ENCODE data around the gene IGF2R.

Gene IGF2R

DNA sequence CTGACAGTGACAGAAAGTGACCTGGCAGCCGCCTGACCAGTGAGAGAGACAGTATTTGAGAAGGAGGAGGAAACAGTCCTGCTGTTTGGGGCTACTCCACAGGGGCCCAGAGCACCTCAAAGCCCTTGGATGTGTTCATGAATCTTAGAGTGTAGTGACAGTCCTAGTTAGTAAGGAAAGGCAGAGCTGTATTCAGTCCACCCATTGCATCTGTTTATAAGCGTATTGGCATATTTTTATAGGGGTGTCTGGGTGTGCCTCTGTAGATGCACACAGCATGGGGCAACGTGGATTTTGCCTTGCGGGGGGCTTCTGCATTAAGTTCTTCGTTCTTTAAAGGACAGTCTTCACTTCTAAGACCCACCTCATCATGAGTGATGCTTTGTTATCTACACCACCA is 108.1 kb downstream of the IGF2R start:
- TF ChIP-seq, protein P1, sequence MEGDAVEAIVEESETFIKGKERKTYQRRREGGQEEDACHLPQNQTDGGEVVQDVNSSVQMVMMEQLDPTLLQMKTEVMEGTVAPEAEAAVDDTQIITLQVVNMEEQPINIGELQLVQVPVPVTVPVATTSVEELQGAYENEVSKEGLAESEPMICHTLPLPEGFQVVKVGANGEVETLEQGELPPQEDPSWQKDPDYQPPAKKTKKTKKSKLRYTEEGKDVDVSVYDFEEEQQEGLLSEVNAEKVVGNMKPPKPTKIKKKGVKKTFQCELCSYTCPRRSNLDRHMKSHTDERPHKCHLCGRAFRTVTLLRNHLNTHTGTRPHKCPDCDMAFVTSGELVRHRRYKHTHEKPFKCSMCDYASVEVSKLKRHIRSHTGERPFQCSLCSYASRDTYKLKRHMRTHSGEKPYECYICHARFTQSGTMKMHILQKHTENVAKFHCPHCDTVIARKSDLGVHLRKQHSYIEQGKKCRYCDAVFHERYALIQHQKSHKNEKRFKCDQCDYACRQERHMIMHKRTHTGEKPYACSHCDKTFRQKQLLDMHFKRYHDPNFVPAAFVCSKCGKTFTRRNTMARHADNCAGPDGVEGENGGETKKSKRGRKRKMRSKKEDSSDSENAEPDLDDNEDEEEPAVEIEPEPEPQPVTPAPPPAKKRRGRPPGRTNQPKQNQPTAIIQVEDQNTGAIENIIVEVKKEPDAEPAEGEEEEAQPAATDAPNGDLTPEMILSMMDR (IDR thresholded peaks at IDR 0.05; ENCODE audit: low read depth, low read length) = no peak

DNA sequence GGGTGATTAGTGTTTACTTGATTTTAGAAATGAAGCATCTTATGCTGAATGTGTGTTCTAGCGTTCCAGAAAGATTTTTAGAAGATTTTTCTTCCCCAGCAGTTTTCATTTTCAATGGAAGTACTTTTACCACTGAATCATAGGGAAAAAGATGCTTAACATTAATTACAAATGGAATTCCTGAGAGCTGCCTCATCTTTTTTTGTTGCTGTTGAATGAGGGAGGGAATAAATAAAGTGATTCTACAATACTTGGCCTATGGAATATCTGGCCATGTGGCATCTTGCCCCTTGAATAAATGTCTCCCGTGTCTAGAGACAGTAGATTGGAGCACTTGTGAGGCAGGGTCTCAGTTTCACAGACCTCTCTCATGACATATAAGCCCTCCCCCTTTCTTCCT is 108.6 kb downstream of the IGF2R start:
- TF ChIP-seq, protein P1 (IDR thresholded peaks at IDR 0.05; ENCODE audit: low read depth, low read length) = no peak
- H3K4me3 ChIP-seq (ENCODE audit: low read depth, low read length) = no peak overlapping the region

More for the DNA sequence above, 108.1 kb downstream of the IGF2R start:
- H3K4me3 ChIP-seq (ENCODE audit: low read depth, low read length) = no peak overlapping the region

DNA sequence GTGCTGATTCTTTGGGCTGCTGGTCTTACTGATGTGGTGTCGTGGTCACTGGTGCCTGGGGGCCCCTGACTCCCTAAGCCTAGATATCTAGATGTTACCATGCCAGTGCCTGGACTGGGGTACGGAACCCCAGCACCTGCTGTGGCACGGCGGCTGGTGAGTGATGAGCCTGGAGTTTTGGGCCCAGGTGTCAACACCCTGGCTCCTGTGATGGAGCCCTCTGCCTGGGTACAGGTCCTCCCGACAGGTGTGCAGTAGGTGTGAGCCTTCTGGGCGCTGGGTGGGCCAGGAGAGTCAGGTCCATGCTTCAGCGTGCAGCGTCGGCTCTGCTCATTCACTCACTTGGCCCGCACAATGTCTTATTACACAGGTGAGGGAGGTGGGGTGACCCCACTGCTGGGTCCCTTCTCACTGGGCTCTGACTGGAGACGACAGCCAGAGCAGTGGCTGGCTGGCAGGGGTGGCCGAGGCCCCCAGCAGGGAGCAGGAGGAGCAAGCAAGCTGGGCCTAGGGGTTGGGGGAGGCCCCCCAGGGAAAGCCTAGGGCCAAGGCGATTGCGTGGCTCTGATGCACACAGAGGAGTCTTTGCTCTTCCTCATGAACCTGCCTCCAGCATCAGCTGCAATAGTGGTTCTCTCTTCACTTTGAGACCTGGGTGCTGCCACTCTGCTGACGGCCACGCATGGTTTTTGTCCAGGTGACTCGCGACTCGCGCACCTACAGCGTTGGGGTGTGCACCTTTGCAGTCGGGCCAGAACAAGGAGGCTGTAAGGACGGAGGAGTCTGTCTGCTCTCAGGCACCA is 110.2 kb downstream of the IGF2R start:
- TF ChIP-seq, protein P1 (IDR thresholded peaks at IDR 0.05; ENCODE audit: low read depth, low read length) = no peak
- H3K4me3 ChIP-seq (ENCODE audit: low read depth, low read length) = no peak overlapping the region

DNA sequence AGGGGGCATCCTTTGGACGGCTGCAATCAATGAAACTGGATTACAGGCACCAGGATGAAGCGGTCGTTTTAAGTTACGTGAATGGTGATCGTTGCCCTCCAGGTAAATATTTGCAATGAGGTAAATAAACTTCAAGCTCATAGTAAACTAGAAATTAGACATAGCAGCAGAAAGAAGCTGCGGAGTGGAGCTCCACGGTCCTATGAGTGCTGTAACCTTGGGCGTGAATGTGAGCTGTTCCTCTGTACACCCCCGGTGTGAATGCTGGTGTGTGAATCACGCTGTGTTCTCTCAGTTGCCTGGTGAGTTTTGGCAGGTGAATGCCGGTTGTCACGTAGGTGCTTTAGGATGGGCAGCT is 110.8 kb downstream of the IGF2R start:
- TF ChIP-seq, protein P1 (IDR thresholded peaks at IDR 0.05; ENCODE audit: low read depth, low read length) = no peak
- H3K4me3 ChIP-seq (ENCODE audit: low read depth, low read length) = no peak overlapping the region

DNA sequence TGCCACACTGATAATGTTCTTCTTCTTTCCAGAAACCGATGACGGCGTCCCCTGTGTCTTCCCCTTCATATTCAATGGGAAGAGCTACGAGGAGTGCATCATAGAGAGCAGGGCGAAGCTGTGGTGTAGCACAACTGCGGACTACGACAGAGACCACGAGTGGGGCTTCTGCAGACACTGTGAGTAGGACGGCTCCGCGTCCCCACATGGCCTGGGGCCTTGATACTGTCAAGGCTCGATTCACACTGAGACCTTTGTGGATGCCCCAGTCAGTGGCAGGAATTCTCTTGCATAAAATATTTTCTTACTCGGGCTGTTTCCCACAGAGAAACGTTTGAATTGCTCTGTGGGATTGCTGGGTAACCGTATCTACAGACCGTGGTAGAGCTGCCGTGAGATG is 111.2 kb downstream of the IGF2R start:
- TF ChIP-seq, protein P1 (IDR thresholded peaks at IDR 0.05; ENCODE audit: low read depth, low read length) = no peak
- no peak overlapping the region for H3K4me3 ChIP-seq (ENCODE audit: low read depth, low read length)

DNA sequence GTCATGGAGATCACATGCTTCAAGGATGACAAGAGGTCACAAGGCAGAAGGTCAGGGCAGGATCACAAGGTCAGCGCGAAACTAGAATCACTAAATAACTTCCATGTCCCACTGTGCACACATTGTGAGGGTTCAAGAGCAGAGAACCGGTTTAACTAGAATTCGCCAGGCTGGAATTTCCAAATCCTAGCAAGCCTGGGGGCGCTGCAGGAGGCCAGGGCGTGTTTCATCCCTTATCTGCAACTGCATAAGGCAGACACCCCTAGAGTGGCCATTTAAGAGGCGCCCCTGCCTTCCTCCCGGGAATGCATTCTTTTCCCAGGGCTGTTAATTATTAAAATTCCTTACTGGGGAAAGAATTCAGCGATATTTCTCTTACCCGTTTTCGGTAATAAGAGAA is 112.5 kb downstream of the IGF2R start:
- H3K4me3 ChIP-seq (ENCODE audit: low read depth, low read length) = no peak overlapping the region
- TF ChIP-seq, protein P1 (IDR thresholded peaks at IDR 0.05; ENCODE audit: low read depth, low read length) = no peak

DNA sequence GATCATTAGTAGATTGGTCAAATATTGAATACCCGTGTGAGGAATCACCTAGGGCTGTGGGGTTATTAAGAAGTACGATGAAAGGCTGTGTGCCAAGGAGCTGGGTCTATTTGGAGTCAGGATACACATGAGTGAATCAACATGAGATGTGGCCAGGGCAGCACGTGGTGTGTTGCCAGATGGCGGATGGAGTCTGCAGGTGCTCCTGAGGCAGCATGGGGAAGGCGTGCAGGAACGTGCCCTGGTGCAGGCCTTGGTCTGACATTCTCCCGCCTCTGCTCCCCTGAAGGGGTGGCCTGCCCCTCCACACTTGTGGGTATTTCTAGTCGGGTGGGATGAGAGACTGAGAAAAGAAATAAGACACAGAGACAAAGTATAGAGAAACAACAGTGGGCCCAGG is 113.7 kb downstream of the IGF2R start:
- TF ChIP-seq, protein P1 (IDR thresholded peaks at IDR 0.05; ENCODE audit: low read depth, low read length) = no peak
- no peak overlapping the region for H3K4me3 ChIP-seq (ENCODE audit: low read depth, low read length)

Measured in WI38 (cell line).